HepG2 (cell line): ENCODE data around the gene ELAVL4. TPM values are rescaled to one million over a fixed set of nuclear protein-coding genes. Genes with fewer than 3 reads are reported as not detected.

Source experiments
- ATAC-seq: fragments of 200-7000 bp; cut with Tn5 transposase; 3 replicates; pipeline ENCODE4 v1.9.1; 2020; ENCODE audit warnings: mild to moderate bottlenecking, moderate library complexity
- BruUV-seq: library from RNA; stranded (reverse); fragments of 400-500 nt; replicated peaks from 2 replicates; lab custom pipeline; 2021; lab: Mats Ljungman, UMichigan
- CTCF ChIA-PET: fragments of 300-600 bp; formaldehyde crosslinking; extraction: SDS; loops from one replicate; lab custom pipeline; 2021; ENCODE audit warnings: low total read pairs, inconsistent platforms, low intra/inter-chr PET ratio; lab: Yijun Ruan, JAX
- POLR2A ChIA-PET: fragments of 350-600 bp; sonication (Branson Sonifier 250); formaldehyde crosslinking; loops from one replicate; lab custom pipeline; 2020; ENCODE audit warnings: antibody characterized with exemption, inconsistent platforms; lab: Yijun Ruan, JAX
- DNase-seq: peaks from one replicate; pipeline ENCODE4 v3.0.0-alpha.2; 2015; ENCODE audit warnings: low spot score
- FAIRE-seq: peaks from 3 replicates; lab custom pipeline; 2011; peaks lifted over from hg19 to GRCh38; lab: Jason Lieb, UNC
- H2AFZ ChIP-seq: one replicate; pipeline ENCODE4 v1.6.1; 2011; ENCODE audit warnings: low read length, inconsistent platforms
- H3K27ac ChIP-seq: fragments of 300-600 bp; 3 replicates; pipeline ENCODE4 v1.8.0; 2011; ENCODE audit warnings: mixed run types, mild to moderate bottlenecking, mixed read lengths, low read length, inconsistent platforms; ENCODE audit not compliant: insufficient read depth; ENCODE audit errors: extremely low read length
- H3K27me3 ChIP-seq, 2 experiments: fragments of 200-600 bp in 1 of 2; 2 replicates in 1 of 2; 3 replicates in 1 of 2; pipeline versions ENCODE4 v1.6.0 to v1.8.0; 2011; ENCODE audit warnings: low read length in 2 of 2, mild to moderate bottlenecking in 2 of 2, moderate library complexity in 2 of 2, inconsistent platforms in 1 of 2; ENCODE audit not compliant: insufficient read depth in 2 of 2, control insufficient read depth in 1 of 2
- H3K36me3 ChIP-seq, 2 experiments: fragments of 200-600 bp in 1 of 2; replicated peaks in 1 of 2; 2 replicates in 1 of 2; 3 replicates in 1 of 2; pipeline versions ENCODE4 v1.5.1 to v1.8.0; 2011; ENCODE audit warnings: low read length in 2 of 2, inconsistent platforms in 1 of 2; ENCODE audit not compliant: insufficient read depth in 2 of 2, control insufficient read depth in 1 of 2
- H3K4me1 ChIP-seq: 2 replicates; pipeline ENCODE4 v1.5.1; 2012; ENCODE audit warnings: low read length, inconsistent platforms; ENCODE audit not compliant: insufficient read depth
- H3K4me2 ChIP-seq: 2 replicates; pipeline ENCODE4 v1.6.0; 2011; ENCODE audit warnings: low read depth, low read length, inconsistent platforms
- H3K4me3 ChIP-seq, 3 experiments: fragments of 200-600 bp in 1 of 3; sonication (generic), shearing (Covaris generic) in 1 of 3; replicated peaks in 1 of 3; 2 replicates each; pipeline ENCODE4 v1.5.1; 2011 to 2016; ENCODE audit warnings: low read length in 3 of 3, inconsistent platforms in 2 of 3, low read depth in 2 of 3, mild to moderate bottlenecking in 2 of 3, control low read depth in 1 of 3, mixed read lengths in 1 of 3; ENCODE audit not compliant: insufficient read depth in 1 of 3
- H3K79me2 ChIP-seq: one replicate; pipeline ENCODE4 v1.6.1; 2011; ENCODE audit warnings: low read length, inconsistent platforms; ENCODE audit not compliant: insufficient read depth
- H3K9ac ChIP-seq: 2 replicates; pipeline ENCODE4 v1.6.0; 2011; ENCODE audit warnings: mild to moderate bottlenecking, low read depth, low read length, inconsistent platforms; ENCODE audit not compliant: insufficient read depth
- H3K9me3 ChIP-seq: 2 replicates; pipeline ENCODE4 v1.5.1; 2012; ENCODE audit warnings: mild to moderate bottlenecking, low read length
- H4K20me1 ChIP-seq: 2 replicates; pipeline ENCODE4 v1.6.0; 2011; ENCODE audit warnings: inconsistent platforms, mild to moderate bottlenecking, low read length, moderate library complexity; ENCODE audit not compliant: insufficient read depth
- E2F5 ChIP-seq: sonication (generic); formaldehyde crosslinking; conservative IDR thresholded peaks from 2 replicates; pipeline ENCODE4 v1.4.0; 2020; ENCODE audit warnings: missing genetic modification reagents
- ELF1 ChIP-seq: sonication (generic); formaldehyde crosslinking; IDR thresholded peaks from 2 replicates; pipeline ENCODE4 v1.4.0; 2020; ENCODE audit warnings: missing genetic modification reagents
- EP300 ChIP-seq, 3 experiments: sonication (generic) in 1 of 3; formaldehyde crosslinking in 1 of 3; IDR thresholded peaks; 2 replicates each; pipeline versions ENCODE4 v1.5.1 to v1.6.1; 2011 to 2020; ENCODE audit warnings: low read depth in 2 of 3, low read length in 2 of 3, borderline replicate concordance in 1 of 3, improper control_type of control experiment in 1 of 3, mild to moderate bottlenecking in 1 of 3, missing genetic modification reagents in 1 of 3, moderate library complexity in 1 of 3
- HDAC1 ChIP-seq: sonication (generic); formaldehyde crosslinking; IDR thresholded peaks from 2 replicates; pipeline ENCODE4 v1.5.1; 2020; ENCODE audit warnings: mild to moderate bottlenecking, missing genetic modification reagents
- LBX2 ChIP-seq: sonication (generic); formaldehyde crosslinking; IDR thresholded peaks from 2 replicates; pipeline ENCODE4 v1.5.0; 2020; ENCODE audit warnings: missing genetic modification reagents, mild to moderate bottlenecking, borderline replicate concordance
- MNT ChIP-seq: fragments of 450-650 bp; IDR thresholded peaks from 2 replicates; pipeline ENCODE4 v1.6.1; 2016
- MTERF4 ChIP-seq: sonication (generic); formaldehyde crosslinking; IDR thresholded peaks from 2 replicates; pipeline ENCODE4 v1.8.0; 2023; ENCODE audit warnings: mild to moderate bottlenecking, missing genetic modification reagents
- NFYC ChIP-seq: IDR thresholded peaks from 2 replicates; pipeline ENCODE4 v1.6.1; 2016; ENCODE audit warnings: missing genetic modification reagents, missing compliant biosample characterization
- NR2C2 ChIP-seq: sonication (generic); formaldehyde crosslinking; IDR thresholded peaks from 2 replicates; pipeline ENCODE4 v1.4.0; 2020; ENCODE audit warnings: missing genetic modification reagents, mild to moderate bottlenecking, moderate library complexity, borderline replicate concordance
- PLRG1 ChIP-seq: fragments of 450-650 bp; conservative IDR thresholded peaks from 2 replicates; pipeline ENCODE4 v1.6.1; 2016
- TFDP1 ChIP-seq: IDR thresholded peaks from 2 replicates; pipeline ENCODE4 v1.6.1; 2016; ENCODE audit warnings: missing compliant biosample characterization, missing genetic modification reagents, borderline replicate concordance
- ZNF441 ChIP-seq: sonication (generic); formaldehyde crosslinking; IDR thresholded peaks from 2 replicates; pipeline ENCODE4 v1.7.0; 2021; ENCODE audit warnings: missing genetic modification reagents, borderline replicate concordance
- ZNF839 ChIP-seq: sonication (generic); formaldehyde crosslinking; IDR thresholded peaks from 2 replicates; pipeline ENCODE4 v1.4.0; 2020; ENCODE audit warnings: missing genetic modification reagents, mild to moderate bottlenecking, borderline replicate concordance
- WGBS: methylation state at CpG from one replicate; pipeline ENCODE4 v1.1.6; 2017; ENCODE audit warnings: low lambda C conversion rate; 5-methylcytosine and 5-hydroxymethylcytosine counted together
- in situ Hi-C: cut with HindIII; loops from 2 replicates; pipeline ENCODE4 v1.10.0; 2017; ENCODE audit warnings: low pct_unique_long_range_greater_than_20kb; ENCODE audit not compliant: extremely low pct_ligation_motif_present
- intact Hi-C: fragments of 100-400 bp; cut with micrococcal nuclease; formaldehyde crosslinking; loops from one replicate; pipeline ENCODE4 v1.10.0; 2022; ENCODE audit not compliant: unreplicated experiment
- polyA plus RNA-seq, 8 experiments: library from polyadenylated mRNA; depleted of rRNA in 3 of 8; stranded (reverse) in 7 of 8; unstranded in 1 of 8; fragments of >200 nt; fragmentation: Illumina TruSeq in 4 of 8; extraction: Trizol in 4 of 8; gene quantifications; 2 replicates each; pipeline versions ENCODE4 v1.2.1 to v1.2.3, GENCODE V29; 2011 to 2016; ENCODE audit warnings: low read depth in 4 of 8, missing spikeins in 1 of 8, mixed read lengths in 1 of 8; ENCODE audit not compliant: insufficient read depth in 1 of 8
- total RNA-seq, 5 experiments: library from RNA; depleted of rRNA; stranded (reverse); fragments of >200 nt; fragmentation: Illumina TruSeq; extraction: Trizol; gene quantifications; 2 replicates each; pipeline ENCODE4 v1.2.3, GENCODE V29; 2016; ENCODE audit warnings: low read depth in 1 of 5

Gene ELAVL4
- total and polyA plus RNA-seq, 2 of the 13 experiments (the other 11 are each of a cell fraction or from before 2014, with no cell fraction given): not detected

- H3K9me3 ChIP-seq: no peaks in the 10 kb centered on the region
- H3K79me2 ChIP-seq: no peaks in the 10 kb centered on the region
- WGBS: 0% methylated on average over 1 of the region's 1 CpG
- intact Hi-C loops (no loop called here), in situ Hi-C loops (no loop called here)
- DNase-seq: no peak
- H3K27ac ChIP-seq: no peak overlapping the region
- H2AFZ ChIP-seq: no peak overlapping the region
- no peak overlapping the region for H3K4me3 ChIP-seq
- H3K4me2 ChIP-seq: no peak overlapping the region
- FAIRE-seq: no peak
- H3K9ac ChIP-seq: no peak overlapping the region
- no peak for ATAC-seq
- H3K27me3 ChIP-seq: no peaks in the 10 kb centered on the region
- H3K4me1 ChIP-seq: no peaks in the 10 kb centered on the region
- H4K20me1 ChIP-seq: no peaks in the 10 kb centered on the region
- no peaks in the 10 kb centered on the region for H3K36me3 ChIP-seq
- TF ChIP-seq LBX2 (CRISPR knock-in tag): no peak
- BruUV-seq: no TSS peak
- ChIA-PET CTCF (no interaction called here), POLR2A (no interaction called here)
Measured at GRCh38 chr1:50129201-50129600, 20.5 kb downstream of the ELAVL4 start.

GRCh38 chr1:50132347-50132894 is 23.7 kb downstream of the ELAVL4 start:
- ATAC-seq: no peak
- no peaks in the 10 kb centered on the region for H3K36me3 ChIP-seq
- WGBS: 20% methylated on average over 3 of the region's 3 CpGs
- CTCF ChIA-PET: no interaction called here
- H3K4me2 ChIP-seq: no peak overlapping the region
- H3K4me3 ChIP-seq: no peak overlapping the region
- in situ Hi-C loops (no loop called here), intact Hi-C loops (no loop called here)
- FAIRE-seq: no peak
- no peak for DNase-seq
- H3K9me3 ChIP-seq: no peaks in the 10 kb centered on the region
- H3K27me3 ChIP-seq: no peaks in the 10 kb centered on the region
- H3K4me1 ChIP-seq: no peaks in the 10 kb centered on the region
- no peak overlapping the region for H3K9ac ChIP-seq
- no peaks in the 10 kb centered on the region for H3K79me2 ChIP-seq
- POLR2A ChIA-PET: no interaction called here
- no peak overlapping the region for H3K27ac ChIP-seq
- H4K20me1 ChIP-seq: no peaks in the 10 kb centered on the region
- H2AFZ ChIP-seq: no peak overlapping the region
- BruUV-seq: no TSS peak
- TF ChIP-seq TFDP1 (CRISPR knock-in tag) (no peak), MNT (no peak), E2F5 (CRISPR knock-in tag) (no peak), ZNF441 (CRISPR knock-in tag) (no peak), HDAC1 (no peak), PLRG1 (no peak), EP300 (IDR thresholded peaks at IDR 0.05; ENCODE audit: low read depth in 2 of 2, low read length in 2 of 2) (no peak), EP300 (CRISPR knock-in tag; IDR thresholded peaks at IDR 0.05; ENCODE audit: borderline replicate concordance) (no peak), NFYC (CRISPR knock-in tag) (no peak), MTERF4 (CRISPR knock-in tag) (no peak), ZNF839 (CRISPR knock-in tag) (no peak), NR2C2 (CRISPR knock-in tag) (no peak), ELF1 (no peak)
